Ammon's horn (tissue), 1 donor: ENCODE results near the gene PLXNA3.
A peak's percentile ranks its signal among the peaks of the same experiment; 100 is the strongest.

Source experiments
- DNase-seq: peaks from one replicate; pipeline ENCODE4 v3.0.0-alpha.2; 2016; ENCODE audit warnings: low spot score

PLXNA3 gene

GRCh38 chrX:154502098-154502497 is 44.0 kb downstream of the PLXNA3 start:
- no peak for DNase-seq

GRCh38 chrX:154502989-154503388 is 44.9 kb downstream of the PLXNA3 start:
- no peak for DNase-seq

- DNase-seq = no peak
Observed at GRCh38 chrX:154505734-154506133, 47.7 kb downstream of the PLXNA3 start.

GRCh38 chrX:154506483-154507332 is 48.6 kb downstream of the PLXNA3 start:
- DNase-seq = no peak

- no peak for DNase-seq
Observed at GRCh38 chrX:154507673-154508383, 49.7 kb downstream of the PLXNA3 start.

- DNase-seq = no peak
Observed at GRCh38 chrX:154508384-154508745, 50.3 kb downstream of the PLXNA3 start.

GRCh38 chrX:154509455-154509854 is 51.4 kb downstream of the PLXNA3 start:
- no peak for DNase-seq

- DNase-seq = no peak
Observed at GRCh38 chrX:154511761-154512160, 53.7 kb downstream of the PLXNA3 start.

- DNase-seq = no peak
Observed at GRCh38 chrX:154512879-154513553, 54.9 kb downstream of the PLXNA3 start.

- no peak for DNase-seq
Observed at GRCh38 chrX:154513716-154514115, 55.6 kb downstream of the PLXNA3 start.

GRCh38 chrX:154515090-154515965 is 57.2 kb downstream of the PLXNA3 start:
- no peak for DNase-seq

GRCh38 chrX:154515966-154516655 is 58.0 kb downstream of the PLXNA3 start, which contains the start of gene FAM3A:
TSS of gene FAM3A (minus strand) at chrX:154516232. CDS start at chrX:154515772, 460 bp downstream.
- peak; percentile 95 for DNase-seq

- peak; percentile 42 for DNase-seq
Observed at GRCh38 chrX:154516656-154517100, 58.6 kb downstream of the PLXNA3 start.

- no peak for DNase-seq
Observed at GRCh38 chrX:154517101-154517781, 59.2 kb downstream of the PLXNA3 start.

GRCh38 chrX:154519389-154519788 is 61.3 kb downstream of the PLXNA3 start:
- no peak for DNase-seq

GRCh38 chrX:154525606-154526490 is 67.8 kb downstream of the PLXNA3 start:
- no peak for DNase-seq

GRCh38 chrX:154526901-154527675 is 69.0 kb downstream of the PLXNA3 start:
- DNase-seq = peak; percentile 80
